Neuronal stem cell (in vitro differentiated cells): Measurements from ENCODE around the gene IRS2.

Experiments
- DNase-seq: peaks from one replicate; pipeline ENCODE4 v3.0.0-alpha.2; 2013; ENCODE audit warnings: low spot score
- H2AFZ ChIP-seq: one replicate; pipeline ENCODE4 v1.6.1; 2013; ENCODE audit warnings: mild to moderate bottlenecking, low read length, inconsistent platforms
- H2AK5ac ChIP-seq: 2 replicates; pipeline ENCODE4 v1.6.1; 2013; ENCODE audit warnings: low read depth, mild to moderate bottlenecking, inconsistent platforms, low read length, moderate library complexity, mixed read lengths
- H2BK120ac ChIP-seq: 2 replicates; pipeline ENCODE4 v1.6.1; 2013; ENCODE audit warnings: low read depth, mild to moderate bottlenecking, inconsistent platforms, low read length, moderate library complexity, mixed read lengths
- H2BK12ac ChIP-seq: one replicate; pipeline ENCODE4 v1.6.1; 2013; ENCODE audit warnings: low read length, inconsistent platforms
- H2BK15ac ChIP-seq: 2 replicates; pipeline ENCODE4 v1.6.1; 2013; ENCODE audit warnings: mild to moderate bottlenecking, low read length, inconsistent platforms, mixed read lengths
- H2BK5ac ChIP-seq: one replicate; pipeline ENCODE4 v1.6.1; 2013; ENCODE audit warnings: inconsistent platforms, mild to moderate bottlenecking, low read length, moderate library complexity
- H3K14ac ChIP-seq: one replicate; pipeline ENCODE4 v1.6.1; 2013; ENCODE audit warnings: low read length, inconsistent platforms
- H3K18ac ChIP-seq: 2 replicates; pipeline ENCODE4 v1.6.1; 2013; ENCODE audit warnings: low read length, inconsistent platforms
- H3K23ac ChIP-seq: 2 replicates; pipeline ENCODE4 v1.6.1; 2013; ENCODE audit warnings: low read depth, mild to moderate bottlenecking, mixed read lengths, low read length, inconsistent platforms; ENCODE audit not compliant: poor library complexity
- H3K27ac ChIP-seq: replicated peaks from 3 replicates; pipeline ENCODE4 v1.5.1; 2013; ENCODE audit warnings: low read length, inconsistent platforms
- H3K27me3 ChIP-seq, 3 experiments: 2 replicates each; pipeline ENCODE4 v1.6.1; 2013; ENCODE audit warnings: low read length in 3 of 3, mild to moderate bottlenecking in 2 of 3, inconsistent platforms in 1 of 3, low read depth in 1 of 3, mixed read lengths in 1 of 3, moderate library complexity in 1 of 3; ENCODE audit not compliant: control insufficient read depth in 3 of 3, insufficient read depth in 3 of 3
- H3K36me3 ChIP-seq, 2 donors: replicated peaks in 1 of 2; 2 replicates each; pipeline ENCODE4 v1.6.1; 2013; ENCODE audit warnings: low read length in 2 of 2; ENCODE audit not compliant: control insufficient read depth in 2 of 2, insufficient read depth in 2 of 2
- H3K4ac ChIP-seq: 2 replicates; pipeline ENCODE4 v1.6.1; 2013; ENCODE audit warnings: inconsistent platforms, mild to moderate bottlenecking, low read length, moderate library complexity
- H3K4me1 ChIP-seq, 2 donors: 1 replicate in 1 of 2; 2 replicates in 1 of 2; pipeline ENCODE4 v1.6.1; 2013; ENCODE audit warnings: low read length in 2 of 2, low read depth in 1 of 2; ENCODE audit not compliant: control insufficient read depth in 2 of 2, insufficient read depth in 1 of 2
- H3K4me2 ChIP-seq: one replicate; pipeline ENCODE4 v1.6.1; 2013; ENCODE audit warnings: mild to moderate bottlenecking, low read length, inconsistent platforms; ENCODE audit not compliant: insufficient read depth, poor library complexity, severe bottlenecking
- H3K4me3 ChIP-seq, 2 donors: 2 replicates each; pipeline ENCODE4 v1.5.1; 2013; ENCODE audit warnings: low read length in 2 of 2, mild to moderate bottlenecking in 2 of 2, inconsistent platforms in 1 of 2, moderate library complexity in 1 of 2
- H3K79me1 ChIP-seq: one replicate; pipeline ENCODE4 v1.6.1; 2013; ENCODE audit warnings: low read depth, mild to moderate bottlenecking, inconsistent platforms, low read length, moderate library complexity
- H3K9ac ChIP-seq: one replicate; pipeline ENCODE4 v1.6.1; 2013; ENCODE audit warnings: mild to moderate bottlenecking, low read depth, low read length, inconsistent platforms; ENCODE audit not compliant: poor library complexity
- H3K9me3 ChIP-seq, 2 donors: replicated peaks in 1 of 2; 2 replicates each; pipeline versions ENCODE3 to v1.6.1; 2013; ENCODE audit warnings: low read length in 2 of 2, mild to moderate bottlenecking in 2 of 2, inconsistent platforms in 1 of 2, low read depth in 1 of 2, mixed read lengths in 1 of 2, moderate library complexity in 1 of 2; ENCODE audit not compliant: control insufficient read depth in 2 of 2, insufficient read depth in 1 of 2
- H4K8ac ChIP-seq: one replicate; pipeline ENCODE4 v1.6.1; 2013; ENCODE audit warnings: low read depth, mild to moderate bottlenecking, inconsistent platforms, low read length, moderate library complexity
- H4K91ac ChIP-seq: one replicate; pipeline ENCODE4 v1.6.1; 2013; ENCODE audit warnings: low read length, low read depth, mild to moderate bottlenecking, inconsistent platforms; ENCODE audit not compliant: poor library complexity
- WGBS, 2 donors: extraction: QIAGEN DNeasy Blood & Tissue Kit; methylation state at CpG; one replicate each; pipeline ENCODE4 v1.1.7; 2013; ENCODE audit warnings: missing lambda C conversion rate in 2 of 2, mixed read lengths in 1 of 2; ENCODE audit not compliant: insufficient read length in 2 of 2, insufficient replicate concordance in 1 of 2; ENCODE audit errors: extremely low coverage in 2 of 2; 5-methylcytosine and 5-hydroxymethylcytosine counted together

The IRS2 gene

DNA sequence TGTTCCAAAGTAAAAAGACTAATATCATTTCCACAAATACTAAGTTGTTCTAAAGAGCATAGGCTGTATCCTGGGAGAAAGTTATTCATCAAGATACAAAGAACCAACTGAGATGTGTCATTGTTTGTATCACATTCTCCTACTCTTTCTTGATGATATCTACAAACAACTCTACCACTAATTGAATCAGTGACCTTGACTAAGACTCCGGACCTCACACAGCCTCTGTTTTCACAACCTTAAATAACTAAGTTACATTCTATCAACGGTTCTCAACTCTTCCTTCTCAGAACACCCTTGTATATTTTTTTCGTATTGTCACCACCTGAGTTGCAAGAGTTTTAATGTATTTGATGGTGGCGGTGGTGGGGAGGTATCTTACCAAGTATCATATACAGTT lies 12.6 kb downstream of the IRS2 start:
- no peak overlapping the region for H2AFZ ChIP-seq
- H2BK12ac ChIP-seq, result no peak overlapping the region
- H3K4me3 ChIP-seq, result no peak overlapping the region
- H3K27ac ChIP-seq, result no peak overlapping the region
- no peaks in the 10 kb centered on the region for H3K9me3 ChIP-seq
- peaks cover 7% of the 10 kb centered on the region for H3K79me1 ChIP-seq
- no peak overlapping the region for H2BK5ac ChIP-seq
- no peak overlapping the region for H3K23ac ChIP-seq
- no peak overlapping the region for H3K4ac ChIP-seq
- H3K14ac ChIP-seq, result no peak overlapping the region
- peaks cover 0 to 4% of the 10 kb centered on the region in 2 donors for H3K4me1 ChIP-seq
- no peak overlapping the region for H3K4me2 ChIP-seq
- H3K27me3 ChIP-seq, result no peaks in the 10 kb centered on the region
- H2AK5ac ChIP-seq, result no peak overlapping the region
- peaks cover 6 to 8% of the 10 kb centered on the region in 2 donors for H3K36me3 ChIP-seq
- no peak overlapping the region for H2BK120ac ChIP-seq
- no peak overlapping the region for H3K18ac ChIP-seq
- no peak overlapping the region for H2BK15ac ChIP-seq
- no peak for DNase-seq
- H4K91ac ChIP-seq, result no peak overlapping the region
- no CpG with 5 or more reads among the region's 4 CpGs for WGBS, 2 donors
- H4K8ac ChIP-seq, result no peak overlapping the region
- no peak overlapping the region for H3K9ac ChIP-seq

DNA sequence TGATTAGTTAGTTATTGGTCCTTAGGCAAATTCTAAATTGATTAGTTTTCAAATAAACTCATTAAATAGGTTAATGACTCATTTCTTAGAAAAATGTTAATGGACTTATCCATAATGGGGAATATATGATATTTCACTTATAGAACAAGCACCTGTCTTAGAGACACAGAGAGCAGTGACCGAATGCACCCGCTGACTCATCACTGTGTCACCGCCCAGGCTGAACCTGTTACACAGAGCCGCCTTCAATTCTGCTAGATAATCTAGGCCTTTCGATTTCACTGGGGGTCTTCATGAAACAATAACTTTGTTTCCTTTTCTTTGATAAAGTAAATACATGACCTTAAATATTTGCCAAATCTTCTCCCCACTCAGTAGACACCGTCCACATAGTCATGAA lies 13.1 kb downstream of the IRS2 start:
- Histone ChIP-seq H3K23ac (no peak overlapping the region), H3K4ac (no peak overlapping the region), H4K91ac (no peak overlapping the region), H2AK5ac (no peak overlapping the region), H3K27me3 (no peaks in the 10 kb centered on the region), H4K8ac (no peak overlapping the region), H3K9me3 (no peaks in the 10 kb centered on the region), H3K14ac (no peak overlapping the region), H2BK15ac (no peak overlapping the region), H3K9ac (no peak overlapping the region), H2BK120ac (no peak overlapping the region), H2BK12ac (no peak overlapping the region), H3K4me1 (peaks cover 0 to 3% of the 10 kb centered on the region in 2 donors), H3K36me3 (peaks cover 6 to 8% of the 10 kb centered on the region in 2 donors), H3K18ac (no peak overlapping the region), H3K79me1 (peaks cover 7% of the 10 kb centered on the region), H3K4me3 (no peak overlapping the region), H3K27ac (no peak overlapping the region), H2AFZ (no peak overlapping the region), H3K4me2 (no peak overlapping the region), H2BK5ac (no peak overlapping the region)
- no peak for DNase-seq
- no CpG with 5 or more reads among the region's 6 CpGs for WGBS, 2 donors

DNA sequence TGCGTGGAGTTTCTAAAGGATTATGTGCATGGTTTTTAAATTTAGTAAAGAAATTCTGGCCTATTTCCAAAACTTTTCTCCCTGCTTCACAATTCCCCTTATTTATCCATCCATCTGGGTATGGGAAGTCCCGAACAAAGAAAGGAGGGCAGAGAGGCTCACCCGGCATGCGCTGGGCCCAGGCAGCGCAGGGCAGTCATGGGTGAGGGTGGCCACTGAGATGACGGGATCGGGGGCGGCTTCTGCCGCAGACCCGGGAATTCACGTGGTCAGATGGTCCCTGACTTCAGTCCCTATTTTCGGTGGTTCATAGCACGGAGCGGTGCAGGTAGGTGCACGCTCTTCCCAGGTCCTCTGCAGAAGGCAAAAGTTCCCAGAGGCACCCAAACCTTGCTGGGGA lies 14.5 kb downstream of the IRS2 start:
- Histone ChIP-seq H3K9me3 (no peaks in the 10 kb centered on the region), H2BK15ac (no peak overlapping the region), H3K4me2 (no peak overlapping the region), H3K27ac (no peak overlapping the region), H3K14ac (no peak overlapping the region), H4K91ac (no peak overlapping the region), H2AFZ (no peak overlapping the region), H3K79me1 (peaks cover 7% of the 10 kb centered on the region), H3K27me3 (no peaks in the 10 kb centered on the region), H3K4ac (no peak overlapping the region), H4K8ac (no peak overlapping the region), H2AK5ac (no peak overlapping the region), H2BK120ac (no peak overlapping the region), H3K4me1 (no peaks in the 10 kb centered on the region), H3K36me3 (peaks cover 6 to 8% of the 10 kb centered on the region in 2 donors), H3K9ac (no peak overlapping the region), H2BK5ac (no peak overlapping the region), H2BK12ac (no peak overlapping the region), H3K23ac (no peak overlapping the region), H3K18ac (no peak overlapping the region), H3K4me3 (no peak overlapping the region)
- DNase-seq, result no peak
- WGBS, 2 donors, result no CpG with 5 or more reads among the region's 15 CpGs

DNA sequence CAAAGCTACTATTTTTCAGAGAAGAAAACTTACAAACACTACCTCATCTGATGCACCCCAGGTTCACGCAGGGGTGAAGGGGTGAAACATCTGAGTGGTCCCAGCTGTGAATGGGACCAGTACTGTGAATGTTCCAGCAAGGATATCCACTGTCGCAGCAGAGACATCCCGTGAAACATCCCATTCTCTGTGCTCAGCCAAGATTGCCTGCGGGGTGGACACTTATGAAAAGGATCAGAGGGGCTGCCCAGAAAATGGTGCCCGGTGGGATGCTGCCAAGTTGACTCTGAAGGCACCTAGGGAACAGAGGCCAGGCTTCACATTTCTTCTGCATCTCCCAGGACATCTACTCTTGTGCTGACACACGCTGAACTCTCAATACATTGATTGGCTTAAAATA lies 15.9 kb downstream of the IRS2 start:
- Histone ChIP-seq H3K4me2 (no peak overlapping the region), H2BK5ac (no peak overlapping the region), H3K4me3 (no peak overlapping the region), H3K9me3 (no peaks in the 10 kb centered on the region), H2BK120ac (no peak overlapping the region), H4K8ac (no peak overlapping the region), H3K27ac (no peak overlapping the region), H3K4ac (no peak overlapping the region), H3K14ac (no peak overlapping the region), H3K9ac (no peak overlapping the region), H3K79me1 (peaks cover 7% of the 10 kb centered on the region), H2AFZ (no peak overlapping the region), H3K27me3 (no peaks in the 10 kb centered on the region), H3K4me1 (no peaks in the 10 kb centered on the region), H4K91ac (no peak overlapping the region), H3K36me3 (peaks cover 6 to 8% of the 10 kb centered on the region in 2 donors), H2BK15ac (no peak overlapping the region), H3K23ac (no peak overlapping the region), H2AK5ac (no peak overlapping the region), H2BK12ac (no peak overlapping the region), H3K18ac (no peak overlapping the region)
- no peak for DNase-seq
- WGBS, 2 donors, result no CpG with 5 or more reads among the region's 6 CpGs
